Heart left ventricle (tissue), 16 donors: ENCODE results near the gene ATP1B4. TPM values are rescaled to one million over a fixed set of nuclear protein-coding genes. Genes with fewer than 3 reads are reported as not detected.

ENCODE experiments used
- ATAC-seq, 4 donors: fragments of 200-7000 bp; cut with Tn5 transposase; one replicate each; pipeline ENCODE4 v1.9.1; 2020 to 2022; ENCODE audit warnings: moderate library complexity in 4 of 4, mild to moderate bottlenecking in 3 of 4, moderate number of reproducible peaks in 1 of 4
- DNase-seq, 5 donors: peaks; one replicate each; pipeline ENCODE4 v3.0.0-alpha.2; 2020
- H3K27ac ChIP-seq, 12 donors: fragments of 200-600 bp; sonication (generic) in 4 of 12; one replicate each; pipeline versions ENCODE4 v1.5.0 to v1.8.0; 2016 to 2022; ENCODE audit warnings: mild to moderate bottlenecking in 2 of 12
- H3K27me3 ChIP-seq, 9 donors: fragments of 200-600 bp; sonication (generic) in 2 of 9; one replicate each; pipeline versions ENCODE4 v1.5.1 to v1.8.0; 2016 to 2022; ENCODE audit warnings: mild to moderate bottlenecking in 3 of 9
- H3K36me3 ChIP-seq, 9 donors: fragments of 200-600 bp; sonication (generic) in 2 of 9; one replicate each; pipeline versions ENCODE4 v1.5.0 to v1.8.0; 2018 to 2022; ENCODE audit warnings: mild to moderate bottlenecking in 2 of 9
- H3K4me1 ChIP-seq, 12 donors: fragments of 200-600 bp; sonication (generic) in 4 of 12; one replicate each; pipeline versions ENCODE4 v1.5.0 to v1.8.0; 2016 to 2022; ENCODE audit warnings: mild to moderate bottlenecking in 3 of 12
- H3K4me3 ChIP-seq, 12 donors: fragments of 200-600 bp; sonication (generic) in 4 of 12; one replicate each; pipeline versions ENCODE4 v1.5.0 to v1.8.0; 2017 to 2022; ENCODE audit warnings: mild to moderate bottlenecking in 9 of 12, moderate library complexity in 4 of 12
- H3K9me3 ChIP-seq, 12 donors: fragments of 200-600 bp; sonication (generic) in 4 of 12; one replicate each; pipeline versions ENCODE4 v1.5.0 to v1.8.0; 2016 to 2022; ENCODE audit warnings: mild to moderate bottlenecking in 1 of 12
- CTCF ChIP-seq, 12 donors: fragments of 200-600 bp; sonication (generic) in 4 of 12; IDR thresholded peaks; one replicate each; pipeline versions ENCODE4 v1.5.0 to v1.8.0; 2018 to 2022; ENCODE audit warnings: antibody characterized with exemption in 12 of 12, mild to moderate bottlenecking in 5 of 12
- POLR2A ChIP-seq, 2 donors: fragments of 450-650 bp; IDR thresholded peaks; one replicate each; pipeline ENCODE4 v1.6.1; 2017; ENCODE audit warnings: antibody characterized with exemption in 2 of 2, mild to moderate bottlenecking in 2 of 2, moderate library complexity in 2 of 2
- WGBS, 4 donors: extraction: QIAGEN DNeasy Blood & Tissue Kit in 2 of 4; methylation state at CpG; one replicate each; pipeline versions ENCODE4 v1.1.5 to v1.1.7; 2013 to 2018; 5-methylcytosine and 5-hydroxymethylcytosine counted together
- intact Hi-C, 10 donors: fragments of 100-400 bp; cut with DNase I; formaldehyde crosslinking; loops; one replicate each; pipeline versions ENCODE4 v1.11.1 to v1.14.2; 2022
- polyA plus RNA-seq, 2 donors: library from polyadenylated mRNA; stranded (reverse); fragments of 200-250 nt; gene quantifications; one replicate each; pipeline ENCODE4 v1.2.3, GENCODE V29; 2013
- total RNA-seq, 9 donors: library from RNA; depleted of rRNA in 2 of 9; stranded (reverse); fragments of >200 nt in 2 of 9; fragmentation: NEBNext Ultra II Directional in 3 of 9; extraction: Animal tissue kit (Norgen Biotek cat#: 25700) in 3 of 9; gene quantifications; one replicate each; pipeline versions ENCODE4 v1.1.0 to v1.2.4, GENCODE V29; 2016 to 2023
- donor health status: ischemic (EF 13 %, LVEDD 7.1; RV severe dilation, severe dysfunction).
- donor health status: healthy with polysubstance abuse.
- donor health status: DM: no; HTN: yes; CAD: no.
- donor health status: DM: no; HTN: no; CAD: no.
- donor health status: ischemic (EF 25% LVEDD 6.9; RV normal size, moderate dysfunction).
- donor health status: ischemic (EF 25% LVEDD 5.7; RV mildly dilated, moderate dysfunction).
- donor health status: healthy.
- donor health status: DM: yes; HTN: yes; CAD: no.
- donor health status: ischemic (EF 35%, LVEDD 5.7; RV mildly dilated, moderate dysfunction).
- donor health status: nonischemic (EF 11% LVEDD 7.7; RV severe dilation, severe dysfunction).
- donor health status: DM: yes; HTN: yes; CAD: no.
- donor health status: PGD.
- donor health status: ischemic (EF 29% LVEDD 5.4; RV normal size, mild dysfunction).
- donor health status: nonischemic (EF 23%, LVEDD 6.1; RV moderate dilation, normal function).

ATP1B4 gene
- total and polyA plus RNA-seq, 11 donors: 0.09 to 6.5 (median 0.14) TPM; not detected in 3

GRCh38 chrX:120321520-120322281 is 40.2 kb upstream of the ATP1B4 start:
- Histone ChIP-seq H3K27ac (no peak overlapping the region), H3K9me3 (peaks cover 0 to 12% (median 0%) of the 10 kb centered on the region in 12 donors), H3K4me3 (no peak overlapping the region), H3K4me1 (no peaks in the 10 kb centered on the region), H3K27me3 (peaks cover 0 to 18% (median 0%) of the 10 kb centered on the region in 9 donors), H3K36me3 (no peaks in the 10 kb centered on the region)
- 60 to 73% (median 66%) methylated on average over 4 of the region's 4 CpGs for WGBS, 4 donors
- DNase-seq (no peak), ATAC-seq (no peak)
- no peak for TF ChIP-seq POLR2A (IDR thresholded peaks at IDR 0.05)
- no peak for TF ChIP-seq CTCF (IDR thresholded peaks at IDR 0.05)
- intact Hi-C loops: no loop called here

GRCh38 chrX:120331116-120331515 is 30.8 kb upstream of the ATP1B4 start:
- peaks cover 0 to 8% (median 0%) of the 10 kb centered on the region in 9 donors for H3K27me3 ChIP-seq
- ATAC-seq (no peak), DNase-seq (no peak)
- H3K4me3 ChIP-seq: no peak overlapping the region
- H3K9me3 ChIP-seq: peaks cover 0 to 18% (median 0%) of the 10 kb centered on the region in 12 donors
- intact Hi-C loops: no loop called here
- no peaks in the 10 kb centered on the region for H3K4me1 ChIP-seq
- no peaks in the 10 kb centered on the region for H3K36me3 ChIP-seq
- 63 to 90% (median 74%) methylated on average over 2 of the region's 2 CpGs for WGBS, 4 donors
- no peak overlapping the region for H3K27ac ChIP-seq
- TF ChIP-seq POLR2A (IDR thresholded peaks at IDR 0.05) (no peak), CTCF (IDR thresholded peaks at IDR 0.05) (no peak)

GRCh38 chrX:120332394-120332793 is 29.5 kb upstream of the ATP1B4 start:
- 52 to 90% (median 69%) methylated on average over 1 of the region's 1 CpG for WGBS, 4 donors
- H3K36me3 ChIP-seq: no peaks in the 10 kb centered on the region
- no peak overlapping the region for H3K27ac ChIP-seq
- ATAC-seq: no peak
- peaks cover 0 to 26% (median 6%) of the 10 kb centered on the region in 12 donors for H3K9me3 ChIP-seq
- no peak overlapping the region for H3K4me3 ChIP-seq
- H3K4me1 ChIP-seq: no peaks in the 10 kb centered on the region
- peaks cover 0 to 2% (median 0%) of the 10 kb centered on the region in 9 donors for H3K27me3 ChIP-seq
- DNase-seq: no peak
- TF ChIP-seq POLR2A (IDR thresholded peaks at IDR 0.05): no peak
- no peak for TF ChIP-seq CTCF (IDR thresholded peaks at IDR 0.05)
- intact Hi-C loops: no loop called here

- no peaks in the 10 kb centered on the region for H3K36me3 ChIP-seq
- no peak overlapping the region for H3K27ac ChIP-seq
- no peak for DNase-seq
- peaks cover 0 to 44% (median 11%) of the 10 kb centered on the region in 12 donors for H3K9me3 ChIP-seq
- H3K27me3 ChIP-seq: no peaks in the 10 kb centered on the region
- 7 to 68% (median 38%) methylated on average over 2 of the region's 2 CpGs for whole genome bisulfite sequencing, 4 donors
- no peaks in the 10 kb centered on the region for H3K4me1 ChIP-seq
- TF ChIP-seq CTCF (IDR thresholded peaks at IDR 0.05) (no peak), POLR2A (IDR thresholded peaks at IDR 0.05) (no peak)
- intact Hi-C loops: no loop called here
- H3K4me3 ChIP-seq: no peak overlapping the region
- no peak for ATAC-seq
Measured at GRCh38 chrX:120334151-120334550, 27.7 kb upstream of the ATP1B4 start.
